HCT116 (cell line): ENCODE results near the gene SHISA3. TPM values are rescaled to one million over a fixed set of nuclear protein-coding genes. Genes with fewer than 3 reads are reported as not detected.

ENCODE experiments used
- ATAC-seq: fragments of 200-7000 bp; cut with Tn5 transposase; 2 replicates; pipeline ENCODE4 v1.9.1; 2020; ENCODE audit warnings: mild to moderate bottlenecking, moderate library complexity
- BruUV-seq: library from RNA; stranded (reverse); fragments of 400-500 nt; replicated peaks from 2 replicates; lab custom pipeline; 2021; lab: Mats Ljungman, UMichigan
- CTCF ChIA-PET: fragments of 300-600 bp; sonication (Branson Sonifier 250); formaldehyde crosslinking; loops from one replicate; lab custom pipeline; 2021; ENCODE audit warnings: antibody characterized with exemption; lab: Charles Lee
- POLR2A ChIA-PET: fragments of 300-600, 350-600 bp; sonication (Branson Sonifier 250); formaldehyde crosslinking; loops from one replicate; lab custom pipeline; 2021; ENCODE audit warnings: antibody characterized with exemption; lab: Charles Lee
- RAD21 ChIA-PET, 2 experiments: fragments of 300-600 bp; sonication (Branson Sonifier 250); formaldehyde crosslinking; loops; one replicate each; lab custom pipeline; 2023; ENCODE audit warnings: low total read pairs in 2 of 2; ENCODE audit not compliant: uncharacterized antibody in 2 of 2, unreplicated experiment in 2 of 2, low non-redundant PET in 1 of 2; lab: Charles Lee
- DNase-seq: peaks from one replicate; pipeline ENCODE4 v3.0.0-alpha.2; 2010; ENCODE audit warnings: low read depth, low spot score
- H2AFZ ChIP-seq: fragments of 200-600 bp; shearing (Covaris generic), sonication (generic); 2 replicates; pipeline ENCODE4 v1.6.1; 2017; ENCODE audit warnings: low read depth, mixed run types, mixed read lengths, antibody characterized with exemption, low read length; ENCODE audit not compliant: poor library complexity, severe bottlenecking
- H3K27ac ChIP-seq: 2 replicates; pipeline ENCODE4 v1.5.1; 2012; ENCODE audit warnings: low read depth, low read length
- H3K27me3 ChIP-seq: fragments of 200-600 bp; sonication (generic); 2 replicates; pipeline ENCODE4 v1.6.1; 2016; ENCODE audit warnings: mixed run types, low read length, mixed read lengths; ENCODE audit not compliant: insufficient read depth
- H3K36me3 ChIP-seq, 2 experiments: fragments of 200-500 bp in 1 of 2; fragments of 200-600 bp in 1 of 2; sonication (Bioruptor generic) in 1 of 2; sonication (generic) in 1 of 2; 2 replicates each; pipeline versions ENCODE4 v1.5.1 to v1.6.1; 2014 to 2016; ENCODE audit warnings: low read length in 2 of 2, inconsistent platforms in 1 of 2, mixed read lengths in 1 of 2, mixed run types in 1 of 2; ENCODE audit not compliant: insufficient read depth in 2 of 2, control insufficient read depth in 1 of 2
- H3K4me1 ChIP-seq, 2 experiments: fragments of 200-600 bp in 1 of 2; sonication (generic) in 1 of 2; 2 replicates each; pipeline versions ENCODE4 v1.5.1 to v1.6.1; 2012 to 2017; ENCODE audit warnings: low read length in 2 of 2, inconsistent platforms in 1 of 2, mild to moderate bottlenecking in 1 of 2, mixed read lengths in 1 of 2, mixed run types in 1 of 2, moderate library complexity in 1 of 2; ENCODE audit not compliant: insufficient read depth in 2 of 2, control insufficient read depth in 1 of 2
- H3K4me2 ChIP-seq: fragments of 200-600 bp; sonication (generic); 2 replicates; pipeline ENCODE4 v1.6.1; 2017; ENCODE audit warnings: mixed run types, low read length, mixed read lengths
- H3K4me3 ChIP-seq, 2 experiments: fragments of 200-600 bp in 1 of 2; sonication (generic) in 1 of 2; replicated peaks in 1 of 2; 2 replicates each; pipeline ENCODE4 v1.5.1; 2011 to 2016; ENCODE audit warnings: low read length in 2 of 2, control low read depth in 1 of 2, low read depth in 1 of 2, mild to moderate bottlenecking in 1 of 2, mixed read lengths in 1 of 2, mixed run types in 1 of 2
- H3K79me2 ChIP-seq: fragments of 200-600 bp; sonication (generic); 2 replicates; pipeline ENCODE4 v1.6.1; 2017; ENCODE audit warnings: mild to moderate bottlenecking, mixed run types, low read length, moderate library complexity, mixed read lengths; ENCODE audit not compliant: insufficient read depth
- H3K9ac ChIP-seq: fragments of 200-600 bp; sonication (generic); 2 replicates; pipeline ENCODE4 v1.6.1; 2016; ENCODE audit warnings: low read length, mixed read lengths
- H3K9me2 ChIP-seq: fragments of 200-600 bp; sonication (generic), shearing (Covaris generic); 2 replicates; pipeline ENCODE4 v1.6.1; 2017; ENCODE audit warnings: mixed run types, mild to moderate bottlenecking, moderate library complexity; ENCODE audit not compliant: insufficient read depth
- H3K9me3 ChIP-seq, 2 experiments: fragments of 200-500 bp in 1 of 2; fragments of 200-600 bp in 1 of 2; sonication (Bioruptor generic) in 1 of 2; sonication (generic) in 1 of 2; 2 replicates each; pipeline ENCODE4 v1.6.1; 2014 to 2017; ENCODE audit warnings: low read length in 2 of 2, mixed read lengths in 2 of 2, inconsistent platforms in 1 of 2, low read depth in 1 of 2, mild to moderate bottlenecking in 1 of 2, mixed run types in 1 of 2, moderate library complexity in 1 of 2; ENCODE audit not compliant: control insufficient read depth in 1 of 2, insufficient read depth in 1 of 2
- H4K20me1 ChIP-seq: fragments of 200-600 bp; sonication (generic), shearing (Covaris generic); 2 replicates; pipeline ENCODE4 v1.6.1; 2017; ENCODE audit warnings: mixed run types, mild to moderate bottlenecking, moderate library complexity; ENCODE audit not compliant: insufficient read depth
- CEBPB ChIP-seq: IDR thresholded peaks from 2 replicates; pipeline ENCODE4 v1.6.1; 2012; ENCODE audit warnings: low read depth
- EGR1 ChIP-seq: IDR thresholded peaks from 2 replicates; pipeline ENCODE4 v1.6.1; 2012; ENCODE audit warnings: low read depth
- ELF1 ChIP-seq: IDR thresholded peaks from 2 replicates; pipeline ENCODE4 v1.6.1; 2012; ENCODE audit warnings: low read depth, borderline replicate concordance
- EZH2 ChIP-seq: fragments of 200-600 bp; sonication (generic); IDR thresholded peaks from 2 replicates; pipeline ENCODE4 v1.6.1; 2017; ENCODE audit warnings: antibody characterized with exemption, mixed run types
- EZH2phosphoT487 ChIP-seq: fragments of 200-600 bp; IDR thresholded peaks from 2 replicates; pipeline ENCODE4 v1.6.1; 2018; ENCODE audit warnings: antibody characterized with exemption, borderline replicate concordance
- JUND ChIP-seq: IDR thresholded peaks from 2 replicates; pipeline ENCODE4 v1.6.1; 2012
- POLR2A ChIP-seq: IDR thresholded peaks from 2 replicates; pipeline ENCODE4 v1.7.0; 2011; ENCODE audit warnings: borderline replicate concordance; ENCODE audit not compliant: insufficient read depth, insufficient read length; ENCODE audit errors: extremely low read depth
- POLR2AphosphoS5 ChIP-seq: IDR thresholded peaks from 2 replicates; pipeline ENCODE4 v1.6.1; 2011; ENCODE audit warnings: mild to moderate bottlenecking, low read depth, low read length, moderate library complexity
- RAD21 ChIP-seq: IDR thresholded peaks from 2 replicates; pipeline ENCODE4 v1.6.1; 2012; ENCODE audit warnings: low read depth, mild to moderate bottlenecking
- SIN3A ChIP-seq: IDR thresholded peaks from 2 replicates; pipeline ENCODE4 v1.6.1; 2012; ENCODE audit warnings: low read depth
- SP1 ChIP-seq: IDR thresholded peaks from 2 replicates; pipeline ENCODE4 v1.6.1; 2012; ENCODE audit warnings: low read depth
- SRF ChIP-seq: IDR thresholded peaks from 2 replicates; pipeline ENCODE4 v1.6.1; 2012; ENCODE audit warnings: low read depth
- TCF7L2 ChIP-seq: IDR thresholded peaks from 2 replicates; pipeline ENCODE4 v1.7.0; 2011; ENCODE audit warnings: borderline replicate concordance, inconsistent platforms; ENCODE audit not compliant: insufficient read depth, insufficient read length; ENCODE audit errors: extremely low read depth
- YY1 ChIP-seq: IDR thresholded peaks from 2 replicates; pipeline ENCODE4 v1.6.1; 2011; ENCODE audit warnings: low read length, low read depth, moderate library complexity, mild to moderate bottlenecking; ENCODE audit not compliant: insufficient replicate concordance; ENCODE audit errors: extremely low read depth
- intact Hi-C: fragments of 100-400 bp; cut with micrococcal nuclease; formaldehyde crosslinking; loops from 2 replicates; pipeline ENCODE4 v1.10.0; 2022
- total RNA-seq: library from RNA; stranded (reverse); gene quantifications from one replicate; pipeline ENCODE4 v1.2.1, GENCODE V29; 2021; ENCODE audit not compliant: unreplicated experiment
- TF ChIP-seq, protein P1 (sequence below): IDR thresholded peaks from 2 replicates; pipeline ENCODE4 v1.6.1; 2012; ENCODE audit warnings: low read depth
- TF ChIP-seq, protein P2 (sequence below): IDR thresholded peaks from 2 replicates; pipeline ENCODE4 v1.6.1; 2012
- TF ChIP-seq, protein P3 (sequence below), 3 experiments: fragments of 200-600 bp in 1 of 3; sonication (generic) in 1 of 3; IDR thresholded peaks in 2 of 3; conservative IDR thresholded peaks in 1 of 3; 2 replicates each; pipeline ENCODE4 v1.5.1; 2012 to 2017; ENCODE audit warnings: low read depth in 2 of 3, low read length in 2 of 3, antibody characterized with exemption in 1 of 3, borderline replicate concordance in 1 of 3, control low read depth in 1 of 3, mild to moderate bottlenecking in 1 of 3, mixed read lengths in 1 of 3, mixed run types in 1 of 3, moderate library complexity in 1 of 3; ENCODE audit not compliant: insufficient read depth in 1 of 3

The SHISA3 gene
- total RNA-seq, 1 experiment from 2014 or later = not detected

DNA sequence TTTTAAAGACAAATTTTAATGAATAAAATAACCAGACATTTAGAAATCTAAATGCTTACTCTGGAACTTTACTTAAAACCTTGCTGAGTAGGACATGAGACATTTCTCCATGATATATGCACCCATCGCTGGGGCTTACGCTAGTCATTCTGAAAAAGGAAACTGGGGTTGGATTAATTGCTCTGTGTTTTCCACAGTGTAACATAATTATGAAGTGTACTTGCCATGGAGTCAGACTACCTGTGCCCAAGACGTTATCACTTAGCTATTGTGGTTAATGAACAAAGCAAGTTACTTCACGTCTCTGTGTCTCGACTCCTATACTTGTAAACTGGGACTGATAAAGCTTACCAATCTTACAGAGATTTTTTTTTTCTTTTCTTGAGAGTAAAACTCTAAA lies 47.8 kb downstream of the SHISA3 start:
- ATAC-seq (no peak), DNase-seq (no peak)
- TF ChIP-seq RAD21 (no peak), SRF (no peak), TCF7L2 (no peak), EGR1 (no peak), POLR2AphosphoS5 (no peak), JUND (no peak)
- TF ChIP-seq, protein P1, sequence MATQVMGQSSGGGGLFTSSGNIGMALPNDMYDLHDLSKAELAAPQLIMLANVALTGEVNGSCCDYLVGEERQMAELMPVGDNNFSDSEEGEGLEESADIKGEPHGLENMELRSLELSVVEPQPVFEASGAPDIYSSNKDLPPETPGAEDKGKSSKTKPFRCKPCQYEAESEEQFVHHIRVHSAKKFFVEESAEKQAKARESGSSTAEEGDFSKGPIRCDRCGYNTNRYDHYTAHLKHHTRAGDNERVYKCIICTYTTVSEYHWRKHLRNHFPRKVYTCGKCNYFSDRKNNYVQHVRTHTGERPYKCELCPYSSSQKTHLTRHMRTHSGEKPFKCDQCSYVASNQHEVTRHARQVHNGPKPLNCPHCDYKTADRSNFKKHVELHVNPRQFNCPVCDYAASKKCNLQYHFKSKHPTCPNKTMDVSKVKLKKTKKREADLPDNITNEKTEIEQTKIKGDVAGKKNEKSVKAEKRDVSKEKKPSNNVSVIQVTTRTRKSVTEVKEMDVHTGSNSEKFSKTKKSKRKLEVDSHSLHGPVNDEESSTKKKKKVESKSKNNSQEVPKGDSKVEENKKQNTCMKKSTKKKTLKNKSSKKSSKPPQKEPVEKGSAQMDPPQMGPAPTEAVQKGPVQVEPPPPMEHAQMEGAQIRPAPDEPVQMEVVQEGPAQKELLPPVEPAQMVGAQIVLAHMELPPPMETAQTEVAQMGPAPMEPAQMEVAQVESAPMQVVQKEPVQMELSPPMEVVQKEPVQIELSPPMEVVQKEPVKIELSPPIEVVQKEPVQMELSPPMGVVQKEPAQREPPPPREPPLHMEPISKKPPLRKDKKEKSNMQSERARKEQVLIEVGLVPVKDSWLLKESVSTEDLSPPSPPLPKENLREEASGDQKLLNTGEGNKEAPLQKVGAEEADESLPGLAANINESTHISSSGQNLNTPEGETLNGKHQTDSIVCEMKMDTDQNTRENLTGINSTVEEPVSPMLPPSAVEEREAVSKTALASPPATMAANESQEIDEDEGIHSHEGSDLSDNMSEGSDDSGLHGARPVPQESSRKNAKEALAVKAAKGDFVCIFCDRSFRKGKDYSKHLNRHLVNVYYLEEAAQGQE = no peak
- ChIA-PET RAD21 (no interaction called here), POLR2A (no interaction called here), CTCF (no interaction called here)
- no peak overlapping the region for H2AFZ ChIP-seq
- no peaks in the 10 kb centered on the region for H3K79me2 ChIP-seq
- no peak overlapping the region for H3K27ac ChIP-seq
- no peak overlapping the region for H3K9ac ChIP-seq
- H3K9me3 ChIP-seq = no peaks in the 10 kb centered on the region
- no peaks in the 10 kb centered on the region for H4K20me1 ChIP-seq
- no peaks in the 10 kb centered on the region for H3K9me2 ChIP-seq
- BruUV-seq = no TSS peak
- peaks cover 14% of the 10 kb centered on the region; the same call in 1 of the 2 replicates for H3K27me3 ChIP-seq
- no peak overlapping the region for H3K4me3 ChIP-seq
- no peaks in the 10 kb centered on the region for H3K36me3 ChIP-seq
- intact Hi-C loops = no loop called here
- H3K4me2 ChIP-seq = no peak overlapping the region
- no peaks in the 10 kb centered on the region for H3K4me1 ChIP-seq

DNA sequence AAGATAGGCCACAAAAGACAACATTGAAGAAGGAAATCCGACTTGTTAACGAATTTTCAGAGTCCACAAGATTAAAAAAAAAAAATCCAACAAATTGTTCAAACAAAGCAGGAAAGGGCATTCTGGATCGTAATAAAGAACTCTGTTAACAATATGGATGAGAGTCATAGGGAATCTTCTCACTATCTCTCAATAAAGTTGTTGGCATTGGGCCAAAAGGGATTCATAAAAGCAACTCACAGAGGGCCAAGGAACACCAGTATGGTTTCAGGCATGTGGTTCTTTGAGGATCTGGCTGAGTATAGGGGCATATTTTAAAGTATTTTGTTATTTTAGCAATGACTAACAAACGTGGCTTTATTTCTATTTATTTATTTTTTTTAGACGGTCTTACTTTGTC lies 49.5 kb downstream of the SHISA3 start:
- Histone ChIP-seq H3K9me2 (no peaks in the 10 kb centered on the region), H3K36me3 (no peaks in the 10 kb centered on the region), H3K27me3 (peaks cover 13% of the 10 kb centered on the region; the same call in 1 of the 2 replicates), H3K79me2 (no peaks in the 10 kb centered on the region), H4K20me1 (no peaks in the 10 kb centered on the region), H3K9ac (no peak overlapping the region), H3K4me2 (no peak overlapping the region), H3K27ac (no peak overlapping the region), H3K9me3 (no peaks in the 10 kb centered on the region), H3K4me3 (no peak overlapping the region), H2AFZ (no peak overlapping the region), H3K4me1 (no peaks in the 10 kb centered on the region)
- BruUV-seq = no TSS peak
- ATAC-seq (no peak), DNase-seq (no peak)
- ChIA-PET POLR2A (no interaction called here), CTCF (no interaction called here), RAD21 (no interaction called here)
- intact Hi-C loops = no loop called here
- TF ChIP-seq TCF7L2 (no peak), YY1 (no peak), POLR2A (no peak), SP1 (no peak), JUND (no peak), EZH2phosphoT487 (no peak), EZH2 (no peak), ELF1 (no peak), CEBPB (no peak), SIN3A (no peak)
- TF ChIP-seq, protein P2, sequence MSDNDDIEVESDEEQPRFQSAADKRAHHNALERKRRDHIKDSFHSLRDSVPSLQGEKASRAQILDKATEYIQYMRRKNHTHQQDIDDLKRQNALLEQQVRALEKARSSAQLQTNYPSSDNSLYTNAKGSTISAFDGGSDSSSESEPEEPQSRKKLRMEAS = no peak
- TF ChIP-seq, protein P3, sequence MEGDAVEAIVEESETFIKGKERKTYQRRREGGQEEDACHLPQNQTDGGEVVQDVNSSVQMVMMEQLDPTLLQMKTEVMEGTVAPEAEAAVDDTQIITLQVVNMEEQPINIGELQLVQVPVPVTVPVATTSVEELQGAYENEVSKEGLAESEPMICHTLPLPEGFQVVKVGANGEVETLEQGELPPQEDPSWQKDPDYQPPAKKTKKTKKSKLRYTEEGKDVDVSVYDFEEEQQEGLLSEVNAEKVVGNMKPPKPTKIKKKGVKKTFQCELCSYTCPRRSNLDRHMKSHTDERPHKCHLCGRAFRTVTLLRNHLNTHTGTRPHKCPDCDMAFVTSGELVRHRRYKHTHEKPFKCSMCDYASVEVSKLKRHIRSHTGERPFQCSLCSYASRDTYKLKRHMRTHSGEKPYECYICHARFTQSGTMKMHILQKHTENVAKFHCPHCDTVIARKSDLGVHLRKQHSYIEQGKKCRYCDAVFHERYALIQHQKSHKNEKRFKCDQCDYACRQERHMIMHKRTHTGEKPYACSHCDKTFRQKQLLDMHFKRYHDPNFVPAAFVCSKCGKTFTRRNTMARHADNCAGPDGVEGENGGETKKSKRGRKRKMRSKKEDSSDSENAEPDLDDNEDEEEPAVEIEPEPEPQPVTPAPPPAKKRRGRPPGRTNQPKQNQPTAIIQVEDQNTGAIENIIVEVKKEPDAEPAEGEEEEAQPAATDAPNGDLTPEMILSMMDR (IDR thresholded peaks at IDR 0.05 in 2 of 3, conservative IDR thresholded peaks at IDR 0.05 in 1 of 3; ENCODE audit: borderline replicate concordance in 1 of 3, insufficient read depth in 1 of 3, low read depth in 2 of 3, low read length in 2 of 3) = no peak
